NCI-H2171 (cell line): ENCODE results near the gene CITED4.
A peak's percentile ranks its signal among the peaks of the same experiment; 100 is the strongest.
"Not testable (repeated sequence)": the region's sequence is repeated elsewhere in the genome, so short reads cannot be mapped to it uniquely, and the experiment has no call there.

Source experiments
- DNase-seq: peaks from one replicate; lab custom pipeline; 2025; lab: John Stamatoyannopoulos, UW

The CITED4 gene

GRCh38 chr1:40862008-40862863 lies at the start of gene CITED4:
TSS of gene CITED4 (minus strand) at chr1:40862363. CDS start at chr1:40862127, 236 bp downstream.
- peak; percentile 87 for DNase-seq

GRCh38 chr1:40911105-40911504 lies 48.9 kb upstream of the CITED4 start:
- DNase-seq = no peak

- no peak for DNase-seq
Observed at GRCh38 chr1:40909281-40909680, 47.1 kb upstream of the CITED4 start.

- no peak for DNase-seq
Observed at GRCh38 chr1:40908350-40908749, 46.2 kb upstream of the CITED4 start.

GRCh38 chr1:40907899-40908298 lies 45.7 kb upstream of the CITED4 start:
- DNase-seq = no peak

- no peak for DNase-seq
Observed at GRCh38 chr1:40906781-40907400, 44.7 kb upstream of the CITED4 start.

- no peak for DNase-seq
Observed at GRCh38 chr1:40905061-40905460, 42.9 kb upstream of the CITED4 start.

- DNase-seq = no peak
Observed at GRCh38 chr1:40903106-40903505, 40.9 kb upstream of the CITED4 start.

GRCh38 chr1:40901886-40902852 lies 40.0 kb upstream of the CITED4 start:
- no peak for DNase-seq

GRCh38 chr1:40899230-40899870 lies 37.2 kb upstream of the CITED4 start:
- no peak for DNase-seq

- DNase-seq = no peak
Observed at GRCh38 chr1:40898431-40898901, 36.3 kb upstream of the CITED4 start.

GRCh38 chr1:40897513-40897912 lies 35.4 kb upstream of the CITED4 start:
- no peak for DNase-seq

- no peak for DNase-seq
Observed at GRCh38 chr1:40896482-40896881, 34.3 kb upstream of the CITED4 start.

- DNase-seq = no peak
Observed at GRCh38 chr1:40895601-40896000, 33.4 kb upstream of the CITED4 start.

- DNase-seq = not testable (repeated sequence)
Observed at GRCh38 chr1:40894858-40895257, 32.7 kb upstream of the CITED4 start.

GRCh38 chr1:40894455-40894854 lies 32.3 kb upstream of the CITED4 start:
- DNase-seq = no peak

- no peak for DNase-seq
Observed at GRCh38 chr1:40893946-40894345, 31.8 kb upstream of the CITED4 start.

- no peak for DNase-seq
Observed at GRCh38 chr1:40892354-40892753, 30.2 kb upstream of the CITED4 start.

GRCh38 chr1:40890771-40891170 lies 28.6 kb upstream of the CITED4 start:
- no peak for DNase-seq

GRCh38 chr1:40887652-40888051 lies 25.5 kb upstream of the CITED4 start:
- no peak for DNase-seq

- no peak for DNase-seq
Observed at GRCh38 chr1:40887012-40887378, 24.8 kb upstream of the CITED4 start.
